H1 (cell line): Measurements from ENCODE around the gene ILDR2. TPM values are rescaled to one million over a fixed set of nuclear protein-coding genes. Genes with fewer than 3 reads are reported as not detected.

Source experiments
- CTCF ChIA-PET: fragments of 300-600 bp; sonication (Branson Sonifier 250); formaldehyde crosslinking; loops from one replicate; lab custom pipeline; 2021; ENCODE audit not compliant: partially characterized antibody; lab: Charles Lee
- POLR2A ChIA-PET: fragments of 300-600 bp; sonication (Branson Sonifier 250); formaldehyde crosslinking; loops from one replicate; lab custom pipeline; 2021; ENCODE audit warnings: inconsistent platforms; ENCODE audit not compliant: partially characterized antibody; lab: Charles Lee
- DNase-seq, 2 experiments: peaks; one replicate each; pipeline versions ENCODE4 v3.0.0 to v3.0.0-alpha.2; 2010 to 2022; ENCODE audit warnings: low spot score in 2 of 2, low read depth in 1 of 2, mixed read lengths in 1 of 2
- FAIRE-seq: peaks from 2 replicates; lab custom pipeline; 2011; peaks lifted over from hg19 to GRCh38; lab: Jason Lieb, UNC
- H2AFZ ChIP-seq: 2 replicates; pipeline ENCODE4 v1.8.1; 2012; ENCODE audit warnings: low read length, inconsistent platforms
- H2AK5ac ChIP-seq: 2 replicates; pipeline ENCODE4 v1.6.1; 2013; ENCODE audit warnings: low read depth, low read length
- H2BK120ac ChIP-seq: replicated peaks from 2 replicates; pipeline ENCODE3; 2013; ENCODE audit warnings: low read depth, low read length, inconsistent platforms
- H2BK12ac ChIP-seq: 2 replicates; pipeline ENCODE4 v1.6.1; 2013; ENCODE audit warnings: low read depth, low read length
- H2BK15ac ChIP-seq: 2 replicates; pipeline ENCODE4 v1.6.1; 2013; ENCODE audit warnings: low read length
- H2BK20ac ChIP-seq: 2 replicates; pipeline ENCODE4 v1.6.1; 2013; ENCODE audit warnings: low read length
- H2BK5ac ChIP-seq: 2 replicates; pipeline ENCODE4 v1.6.1; 2013; ENCODE audit warnings: low read depth, low read length
- H3K14ac ChIP-seq: 2 replicates; pipeline ENCODE4 v1.6.1; 2013; ENCODE audit warnings: inconsistent platforms; ENCODE audit not compliant: insufficient read length
- H3K18ac ChIP-seq: 2 replicates; pipeline ENCODE4 v1.6.1; 2013; ENCODE audit warnings: low read length; ENCODE audit errors: extremely low read depth
- H3K23ac ChIP-seq: 2 replicates; pipeline ENCODE4 v1.6.1; 2013; ENCODE audit warnings: inconsistent platforms; ENCODE audit not compliant: insufficient read length
- H3K23me2 ChIP-seq: 2 replicates; pipeline ENCODE4 v1.6.1; 2013; ENCODE audit warnings: low read depth, low read length
- H3K27ac ChIP-seq: 2 replicates; pipeline ENCODE4 v1.6.1; 2011; ENCODE audit warnings: low read depth, low read length, inconsistent platforms
- H3K27me3 ChIP-seq, 4 experiments: replicated peaks in 1 of 4; 1 replicate in 1 of 4; 2 replicates in 3 of 4; pipeline versions ENCODE4 v1.6.1 to v1.8.1; 2011 to 2013; ENCODE audit warnings: low read length in 3 of 4, mild to moderate bottlenecking in 3 of 4, inconsistent platforms in 2 of 4, mixed read lengths in 2 of 4, moderate library complexity in 1 of 4; ENCODE audit not compliant: control insufficient read depth in 3 of 4, insufficient read depth in 3 of 4; ENCODE audit errors: extremely low read depth in 1 of 4
- H3K36me3 ChIP-seq, 4 experiments: 2 replicates each; pipeline versions ENCODE4 v1.6.1 to v1.8.1; 2011 to 2013; ENCODE audit warnings: mild to moderate bottlenecking in 4 of 4, low read length in 3 of 4, moderate library complexity in 2 of 4, control low read depth in 1 of 4, inconsistent platforms in 1 of 4; ENCODE audit not compliant: insufficient read depth in 4 of 4, control insufficient read depth in 2 of 4
- H3K4ac ChIP-seq: replicated peaks from 2 replicates; pipeline ENCODE3; 2013; ENCODE audit warnings: low read length, low read depth, mixed read lengths, inconsistent platforms; ENCODE audit not compliant: insufficient read length
- H3K4me1 ChIP-seq, 4 experiments: replicated peaks in 1 of 4; 1 replicate in 1 of 4; 2 replicates in 3 of 4; pipeline versions ENCODE4 v1.6.1 to v1.8.1; 2011 to 2013; ENCODE audit warnings: low read length in 3 of 4, inconsistent platforms in 2 of 4, mixed read lengths in 1 of 4; ENCODE audit not compliant: insufficient read depth in 4 of 4, control insufficient read depth in 3 of 4
- H3K4me2 ChIP-seq, 2 experiments: 2 replicates each; pipeline versions ENCODE4 v1.6.1 to v1.8.1; 2011 to 2013; ENCODE audit warnings: low read depth in 2 of 2, low read length in 2 of 2, control low read depth in 1 of 2, inconsistent platforms in 1 of 2, mild to moderate bottlenecking in 1 of 2; ENCODE audit not compliant: insufficient read depth in 1 of 2
- H3K4me3 ChIP-seq, 4 experiments: fragments of 200-600, 300-600 bp in 1 of 4; sonication (generic), shearing (Covaris generic), sonication (Bioruptor Twin) in 1 of 4; 2 replicates each; pipeline versions ENCODE4 v1.5.1 to v1.8.1; 2011 to 2016; ENCODE audit warnings: low read length in 4 of 4, low read depth in 3 of 4, control low read depth in 2 of 4, inconsistent platforms in 2 of 4, mild to moderate bottlenecking in 2 of 4, mixed read lengths in 1 of 4, moderate library complexity in 1 of 4; ENCODE audit not compliant: insufficient read depth in 2 of 4; ENCODE audit errors: extremely low read depth in 1 of 4
- H3K56ac ChIP-seq: replicated peaks from 2 replicates; pipeline ENCODE3; 2013; ENCODE audit warnings: low read depth, mild to moderate bottlenecking, mixed read lengths, low read length, inconsistent platforms; ENCODE audit not compliant: insufficient read length
- H3K79me1 ChIP-seq: 2 replicates; pipeline ENCODE4 v1.6.1; 2013; ENCODE audit warnings: low read depth, low read length, control low read depth
- H3K79me2 ChIP-seq, 2 experiments: 2 replicates each; pipeline versions ENCODE4 v1.6.1 to v1.8.1; 2012 to 2013; ENCODE audit warnings: low read length in 2 of 2, mild to moderate bottlenecking in 2 of 2, inconsistent platforms in 1 of 2; ENCODE audit not compliant: insufficient read depth in 2 of 2, control insufficient read depth in 1 of 2
- H3K9ac ChIP-seq, 4 experiments: replicated peaks in 1 of 4; 1 replicate in 1 of 4; 2 replicates in 3 of 4; pipeline versions ENCODE4 v1.6.1 to v1.8.1; 2011 to 2013; ENCODE audit warnings: low read depth in 3 of 4, low read length in 3 of 4, control low read depth in 2 of 4, mild to moderate bottlenecking in 2 of 4, moderate library complexity in 2 of 4, inconsistent platforms in 1 of 4; ENCODE audit errors: extremely low read depth in 1 of 4
- H3K9me3 ChIP-seq, 2 experiments: 2 replicates each; pipeline versions ENCODE4 v1.6.1 to v1.8.1; 2012 to 2013; ENCODE audit warnings: mild to moderate bottlenecking in 2 of 2, moderate library complexity in 2 of 2, control low read depth in 1 of 2, inconsistent platforms in 1 of 2, low read depth in 1 of 2, low read length in 1 of 2, mixed read lengths in 1 of 2; ENCODE audit not compliant: insufficient read depth in 2 of 2
- H4K20me1 ChIP-seq, 2 experiments: replicated peaks in 1 of 2; 2 replicates each; pipeline versions ENCODE3 to v1.8.1; 2011 to 2013; ENCODE audit warnings: inconsistent platforms in 2 of 2, low read length in 2 of 2, mild to moderate bottlenecking in 1 of 2; ENCODE audit not compliant: insufficient read depth in 2 of 2, control insufficient read depth in 1 of 2
- H4K5ac ChIP-seq: 2 replicates; pipeline ENCODE4 v1.6.1; 2013; ENCODE audit warnings: low read length, low read depth, mixed read lengths, inconsistent platforms; ENCODE audit not compliant: insufficient read length
- H4K8ac ChIP-seq: 2 replicates; pipeline ENCODE4 v1.8.0; 2013; ENCODE audit warnings: mild to moderate bottlenecking, moderate library complexity, low read length, inconsistent platforms; ENCODE audit not compliant: insufficient read depth; ENCODE audit errors: extremely low read depth
- H4K91ac ChIP-seq: replicated peaks from 2 replicates; pipeline ENCODE3; 2013; ENCODE audit warnings: low read length, mixed read lengths, inconsistent platforms; ENCODE audit not compliant: insufficient read length
- CBX5 ChIP-seq: fragments of 300-800, 300-1000 bp; sonication (generic); IDR thresholded peaks from 2 replicates; pipeline ENCODE4 v1.7.1; 2016; ENCODE audit warnings: antibody characterized with exemption, low read length, low read depth
- CEBPB ChIP-seq: IDR thresholded peaks from 2 replicates; pipeline ENCODE4 v1.6.1; 2012; ENCODE audit warnings: low read depth, low read length
- CTCF ChIP-seq, 3 experiments: IDR thresholded peaks; 1 replicate in 2 of 3; 2 replicates in 1 of 3; pipeline versions ENCODE4 v1.5.1 to v1.6.1; 2011; ENCODE audit warnings: low read length in 3 of 3, mild to moderate bottlenecking in 3 of 3, inconsistent platforms in 2 of 3, low read depth in 1 of 3, moderate library complexity in 1 of 3; ENCODE audit not compliant: insufficient read depth in 1 of 3; ENCODE audit errors: control extremely low read depth in 1 of 3
- FOSL1 ChIP-seq: IDR thresholded peaks from 2 replicates; pipeline ENCODE4 v1.6.1; 2011; ENCODE audit warnings: mild to moderate bottlenecking, low read depth, low read length, moderate library complexity; ENCODE audit not compliant: insufficient read depth
- HDAC2 ChIP-seq, 2 experiments: fragments of 300-600 bp in 1 of 2; sonication (generic) in 1 of 2; IDR thresholded peaks; 2 replicates each; pipeline ENCODE4 v1.6.1; 2011 to 2012; ENCODE audit warnings: low read depth in 2 of 2, low read length in 2 of 2, mild to moderate bottlenecking in 2 of 2, moderate library complexity in 2 of 2, borderline replicate concordance in 1 of 2, inconsistent platforms in 1 of 2
- MAFK ChIP-seq: IDR thresholded peaks from 2 replicates; pipeline ENCODE4 v1.6.1; 2012; ENCODE audit warnings: low read depth, mild to moderate bottlenecking, improper control_type of control experiment, low read length
- NRF1 ChIP-seq: IDR thresholded peaks from 2 replicates; pipeline ENCODE4 v1.6.1; 2011; ENCODE audit warnings: mild to moderate bottlenecking, low read depth, low read length, improper control_type of control experiment
- RXRA ChIP-seq: IDR thresholded peaks from 2 replicates; pipeline ENCODE4 v1.6.1; 2011; ENCODE audit warnings: low read depth, mild to moderate bottlenecking, low read length, moderate library complexity; ENCODE audit not compliant: insufficient read depth
- USF2 ChIP-seq: IDR thresholded peaks from 2 replicates; pipeline ENCODE4 v1.6.1; 2011; ENCODE audit warnings: low read length, improper control_type of control experiment
- ZNF274 ChIP-seq: IDR thresholded peaks from 2 replicates; pipeline ENCODE4 v1.7.0; 2012; ENCODE audit warnings: low read length, borderline replicate concordance; ENCODE audit errors: extremely low read depth
- WGBS, 2 experiments: shearing (Covaris generic) in 1 of 2; methylation state at CpG; one replicate each; pipeline versions ENCODE4 v1.1.6 to v1.1.7; 2013 to 2015; ENCODE audit warnings: low lambda C conversion rate in 2 of 2, mixed read lengths in 2 of 2, inconsistent platforms in 1 of 2, low coverage in 1 of 2, missing lambda C conversion rate in 1 of 2; ENCODE audit not compliant: insufficient replicate concordance in 2 of 2, insufficient coverage in 1 of 2, insufficient read length in 1 of 2; ENCODE audit errors: extremely low coverage in 1 of 2, missing lambda C conversion rate in 1 of 2; 5-methylcytosine and 5-hydroxymethylcytosine counted together
- polyA plus RNA-seq, 7 experiments: library from polyadenylated mRNA; depleted of rRNA in 3 of 7; stranded (reverse) in 5 of 7; unstranded in 2 of 7; fragments of >200 nt in 5 of 7; fragments of 200-250 nt in 2 of 7; gene quantifications; 1 replicate in 5 of 7; 2 replicates in 1 of 7; 4 replicates in 1 of 7; pipeline versions ENCODE4 v1.2.1 to v1.2.3, GENCODE V29; 2011 to 2013; ENCODE audit warnings: missing spikeins in 2 of 7, mixed read lengths in 2 of 7
- total RNA-seq: library from RNA; stranded (reverse); fragmentation: NEBNext Ultra II Directional; extraction: Animal tissue kit (Norgen Biotek cat#: 25700); gene quantifications from 2 replicates; pipeline ENCODE4 v1.2.1, GENCODE V29; 2021

Gene ILDR2
- total and polyA plus RNA-seq, 2 of the 8 experiments (the other 6 are each of a cell fraction or from before 2014, with no cell fraction given) = 0.85 to 0.86 TPM

GRCh38 chr1:166911624-166912023 is 63.7 kb downstream of the ILDR2 start:
- Histone ChIP-seq H3K56ac (no peak overlapping the region), H2AK5ac (no peak overlapping the region), H3K9ac (no peak overlapping the region), H2BK120ac (no peak overlapping the region), H3K4me1 (peaks cover 0 to 4% (median 2%) of the 10 kb centered on the region in 4 experiments; a peak in 4 of 7 replicates), H4K20me1 (no peaks in the 10 kb centered on the region), H4K91ac (no peak overlapping the region), H3K4ac (no peak overlapping the region), H2AFZ (no peak overlapping the region), H2BK15ac (no peak overlapping the region), H3K23ac (no peak overlapping the region), H3K27me3 (no peaks in the 10 kb centered on the region; a peak in 1 of 7 replicates), H3K4me2 (no peak overlapping the region), H3K36me3 (no peaks in the 10 kb centered on the region), H2BK12ac (no peak overlapping the region), H3K23me2 (no peaks in the 10 kb centered on the region), H2BK20ac (no peak overlapping the region), H3K79me2 (no peaks in the 10 kb centered on the region), H3K14ac (no peak overlapping the region), H2BK5ac (no peak overlapping the region), H3K4me3 (no peak overlapping the region), H3K9me3 (peaks cover 2 to 6% of the 10 kb centered on the region in 2 experiments), H4K5ac (no peak overlapping the region), H4K8ac (no peak overlapping the region), H3K18ac (no peak overlapping the region), H3K27ac (no peak overlapping the region), H3K79me1 (no peaks in the 10 kb centered on the region)
- FAIRE-seq (no peak), DNase-seq (no peak)
- CTCF ChIA-PET = interaction anchor here (1.9 to 23.8 kb wide), 5 partner anchors 28 to 308 kb away, joined by 4 to 874 read pairs (median 11); no protein-coding TSS in a partner anchor
- WGBS, 2 experiments = 83% methylated on average over 1 of the region's 1 CpG; no CpG with 5 or more reads in 1 of the 2 experiments
- POLR2A ChIA-PET = no interaction called here
- no peak for TF ChIP-seq MAFK
- no peak for TF ChIP-seq FOSL1
- peak in 1 of 2 experiments; percentile 40; a peak in 1 of 4 replicates for TF ChIP-seq HDAC2 (IDR thresholded peaks at IDR 0.05; ENCODE audit: borderline replicate concordance in 1 of 2, low read depth in 2 of 2, low read length in 2 of 2)
- TF ChIP-seq ZNF274 = no peak
- TF ChIP-seq RXRA = no peak
- TF ChIP-seq CBX5 = no peak
- TF ChIP-seq CTCF (IDR thresholded peaks at IDR 0.05; ENCODE audit: control extremely low read depth in 1 of 3, insufficient read depth in 1 of 3, low read depth in 1 of 3, low read length in 3 of 3) = no peak
- no peak for TF ChIP-seq USF2
- no peak for TF ChIP-seq NRF1
- no peak for TF ChIP-seq CEBPB
